Effector memory CD8-positive, alpha-beta T cell (primary cell): ENCODE measurements around the gene NUCKS1.

Experiments used
- ATAC-seq: fragments of 150-1000 bp; cut with Tn5 transposase; replicated peaks from 2 replicates; pipeline ENCODE4 v1.10.0; 2021; ENCODE audit warnings: mild to moderate bottlenecking, moderate library complexity
- DNase-seq, 3 experiments: peaks; one replicate each; pipeline ENCODE4 v3.0.0; 2021
- H3K27ac Mint-ChIP-seq, 2 donors: one replicate each; pipeline ENCODE4 v1.8.0; 2022; ENCODE audit warnings: mild to moderate bottlenecking in 2 of 2, mixed read lengths in 2 of 2, moderate library complexity in 2 of 2
- H3K27me3 Mint-ChIP-seq, 2 donors: one replicate each; pipeline ENCODE4 v1.8.0; 2022; ENCODE audit warnings: mixed read lengths in 2 of 2
- H3K36me3 Mint-ChIP-seq: one replicate; pipeline ENCODE4 v1.8.0; 2022; ENCODE audit warnings: mild to moderate bottlenecking, moderate library complexity, mixed read lengths; ENCODE audit not compliant: insufficient read depth
- H3K4me1 Mint-ChIP-seq, 2 donors: one replicate each; pipeline ENCODE4 v1.8.0; 2022; ENCODE audit warnings: low read depth in 2 of 2, mixed read lengths in 2 of 2
- H3K4me3 Mint-ChIP-seq, 2 donors: one replicate each; pipeline ENCODE4 v1.8.0; 2022; ENCODE audit warnings: mild to moderate bottlenecking in 2 of 2, mixed read lengths in 2 of 2, moderate library complexity in 2 of 2
- H3K9me3 Mint-ChIP-seq, 2 donors: one replicate each; pipeline ENCODE4 v1.8.0; 2022; ENCODE audit warnings: mixed read lengths in 2 of 2

The NUCKS1 gene

GRCh38 chr1:205763980-205764379, 14.0 kb upstream of the NUCKS1 start:
- no peaks in the 10 kb centered on the region for H3K9me3 Mint-ChIP-seq
- no peak overlapping the region for H3K4me3 Mint-ChIP-seq
- no peak overlapping the region for H3K27ac Mint-ChIP-seq
- DNase-seq (no peak), ATAC-seq (no peak)
- no peaks in the 10 kb centered on the region for H3K27me3 Mint-ChIP-seq
- peaks cover 19% of the 10 kb centered on the region for H3K36me3 Mint-ChIP-seq
- H3K4me1 Mint-ChIP-seq = peaks cover 4 to 9% of the 10 kb centered on the region in 2 donors

DNA sequence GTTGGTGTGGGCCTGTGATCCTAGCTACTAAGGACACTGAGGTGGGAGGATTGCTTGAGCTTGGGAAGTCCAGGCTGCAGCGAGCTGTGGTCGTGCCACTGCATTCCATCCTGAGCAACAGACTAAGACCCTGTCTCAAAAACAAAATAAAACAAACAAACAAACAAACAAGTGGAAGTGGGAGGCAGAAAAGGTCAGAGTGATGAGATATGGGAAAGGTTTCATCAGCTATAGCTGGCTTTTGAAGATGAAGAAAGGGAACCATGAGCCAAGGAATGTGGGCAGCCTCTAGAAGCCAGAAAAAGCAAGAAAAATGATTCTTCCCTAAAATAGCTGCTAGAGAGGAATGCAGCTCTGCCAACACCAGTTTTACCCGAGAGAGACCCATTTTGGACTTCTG, 10.6 kb upstream of the NUCKS1 start:
- ATAC-seq = no peak

DNA sequence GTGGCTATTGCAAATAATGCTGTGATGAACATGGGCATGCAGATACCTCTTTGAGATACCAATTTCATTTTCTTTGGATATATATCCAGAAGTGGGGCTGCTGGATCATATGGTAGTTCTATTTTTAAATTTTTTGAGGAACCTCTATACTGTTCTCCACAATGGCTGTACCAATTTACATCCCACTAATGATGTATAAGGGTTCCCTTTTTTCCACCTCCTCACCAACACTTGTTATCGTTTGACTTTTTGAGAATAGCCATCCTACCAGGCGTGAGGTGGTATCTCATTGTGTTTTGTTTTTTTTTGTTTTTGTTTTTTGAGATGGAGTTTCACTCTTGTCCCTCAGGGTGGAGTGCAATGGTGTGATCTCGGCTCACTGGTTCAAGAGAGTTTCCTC, 6.6 kb upstream of the NUCKS1 start:
- ATAC-seq = no peak
- DNase-seq = no peak
- H3K4me3 Mint-ChIP-seq = no peak overlapping the region
- no peaks in the 10 kb centered on the region for H3K9me3 Mint-ChIP-seq
- no peak overlapping the region for H3K27ac Mint-ChIP-seq
- no peaks in the 10 kb centered on the region for H3K27me3 Mint-ChIP-seq
- peaks cover 4% of the 10 kb centered on the region for H3K36me3 Mint-ChIP-seq
- H3K4me1 Mint-ChIP-seq = peaks cover 0 to 4% of the 10 kb centered on the region in 2 donors

More for the DNA sequence above, 10.6 kb upstream of the NUCKS1 start:
- Mint-ChIP-seq H3K27me3 (no peaks in the 10 kb centered on the region), H3K36me3 (peaks cover 4% of the 10 kb centered on the region), H3K4me3 (no peak overlapping the region), H3K9me3 (no peaks in the 10 kb centered on the region), H3K27ac (peak overlapping the region in 1 of 2 donors; percentile 62), H3K4me1 (no peaks in the 10 kb centered on the region)
- no peak for DNase-seq

DNA sequence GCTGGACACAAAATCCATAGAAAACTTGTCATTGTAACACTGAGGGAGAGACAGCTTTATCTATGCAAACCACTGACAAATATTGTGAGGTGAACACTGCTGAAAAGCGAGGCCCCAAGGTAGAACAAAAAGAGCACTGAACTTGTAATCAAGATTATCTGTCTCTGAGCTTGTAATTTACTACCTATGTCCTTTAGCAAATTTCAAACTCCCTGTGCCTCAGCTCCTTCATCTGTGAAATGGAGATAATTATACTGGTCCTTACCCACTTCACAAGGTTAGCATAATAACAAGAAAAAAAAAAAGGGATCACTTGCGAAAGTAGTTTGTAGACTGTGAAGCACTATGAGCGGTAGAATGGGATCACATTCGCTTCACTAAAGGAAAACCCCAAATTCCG, 4.9 kb upstream of the NUCKS1 start:
- ATAC-seq = no peak
- Mint-ChIP-seq H3K36me3 (peaks cover 8% of the 10 kb centered on the region), H3K9me3 (no peaks in the 10 kb centered on the region), H3K4me3 (no peak overlapping the region), H3K4me1 (peaks cover 0 to 13% of the 10 kb centered on the region in 2 donors), H3K27ac (no peak overlapping the region), H3K27me3 (no peaks in the 10 kb centered on the region)
- DNase-seq = no peak

DNA sequence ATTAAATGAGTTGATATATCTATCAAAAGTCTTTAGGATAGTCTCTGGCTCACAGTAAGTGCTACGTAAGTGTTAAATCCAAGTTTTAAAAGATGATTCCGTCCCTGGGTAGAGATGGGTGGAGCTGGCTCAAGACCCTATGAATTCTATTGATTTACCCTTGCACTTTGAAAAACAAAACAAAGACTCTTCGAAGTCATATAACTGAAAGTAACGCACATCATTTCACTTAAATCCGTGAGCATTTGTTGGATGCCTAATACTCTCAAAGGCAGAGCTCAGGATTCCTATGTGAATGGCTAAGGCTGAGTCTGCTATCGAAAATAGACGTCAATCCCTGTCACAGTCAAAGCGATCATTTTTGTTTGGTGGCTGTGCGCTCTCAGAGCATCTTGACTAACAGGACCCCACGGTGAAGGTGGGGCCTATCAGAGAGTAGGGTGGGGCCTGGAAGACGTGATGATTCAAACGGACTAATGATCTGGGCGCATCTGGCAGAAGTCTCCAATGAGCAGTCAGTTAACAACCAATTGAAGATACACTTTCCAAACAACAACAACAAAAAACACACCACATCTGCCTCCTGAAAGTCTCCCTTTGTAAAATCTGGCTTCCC, 1.2 kb upstream of the NUCKS1 start:
- H3K36me3 Mint-ChIP-seq = peaks cover 20% of the 10 kb centered on the region
- DNase-seq (no peak), ATAC-seq (no peak)
- peak overlapping the region; percentile 91 to 94 for H3K4me3 Mint-ChIP-seq
- H3K27ac Mint-ChIP-seq = peak overlapping the region; percentile 97 to 98
- H3K27me3 Mint-ChIP-seq = no peaks in the 10 kb centered on the region
- H3K4me1 Mint-ChIP-seq = peaks cover 19 to 33% of the 10 kb centered on the region in 2 donors
- H3K9me3 Mint-ChIP-seq = no peaks in the 10 kb centered on the region

- peaks cover 19 to 40% of the 10 kb centered on the region in 2 donors for H3K4me1 Mint-ChIP-seq
- peak overlapping the region; percentile 91 to 94 for H3K4me3 Mint-ChIP-seq
- DNase-seq = peak; percentile 96 to 97 (median 97)
- H3K27me3 Mint-ChIP-seq = no peaks in the 10 kb centered on the region
- peak overlapping the region; percentile 97 to 98 for H3K27ac Mint-ChIP-seq
- no peaks in the 10 kb centered on the region for H3K9me3 Mint-ChIP-seq
- peak; percentile 77 for ATAC-seq
- peaks cover 20% of the 10 kb centered on the region for H3K36me3 Mint-ChIP-seq
These were observed 496 bp downstream of the NUCKS1 start for GRCh38 chr1:205749234-205750137.

DNA sequence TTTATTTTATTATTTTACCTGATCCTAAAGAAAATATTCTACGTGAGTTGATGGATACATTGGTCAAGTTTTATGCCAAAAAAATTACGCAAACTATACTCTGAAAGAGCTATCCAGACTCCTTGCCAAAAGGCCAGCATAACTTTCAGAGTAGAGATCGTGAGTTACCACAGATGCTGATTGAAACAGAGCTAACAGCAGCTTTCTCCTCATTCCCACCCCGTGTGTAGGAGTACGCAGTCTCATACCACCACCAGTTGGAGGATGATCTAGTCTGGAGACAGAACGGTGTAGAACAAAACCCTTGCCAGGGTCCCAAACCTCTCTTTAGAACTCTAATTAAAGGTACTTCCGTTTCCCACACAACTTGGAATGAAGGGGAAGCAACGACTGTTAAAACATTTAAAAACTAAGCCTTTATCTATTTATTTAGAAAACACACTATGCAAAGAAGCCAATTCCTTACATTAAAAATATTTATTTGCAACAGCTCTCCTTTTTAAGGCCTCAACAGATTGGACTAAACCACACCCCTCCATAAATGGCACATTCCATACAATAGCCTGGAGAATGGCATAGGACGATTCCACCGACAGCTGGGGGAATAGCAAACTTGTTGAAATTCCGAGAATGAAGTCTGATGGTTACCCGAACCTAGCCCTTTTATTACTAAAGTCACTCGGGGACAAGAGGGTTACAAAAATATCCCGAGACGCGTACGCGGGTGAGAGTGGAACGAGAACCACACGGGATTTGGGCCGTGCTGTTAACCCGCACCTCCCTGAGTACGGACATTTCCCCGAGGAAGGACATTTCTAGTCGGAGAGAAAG, 1.4 kb downstream of the NUCKS1 start:
- Mint-ChIP-seq H3K4me1 (peaks cover 23 to 45% of the 10 kb centered on the region in 2 donors), H3K27me3 (no peaks in the 10 kb centered on the region), H3K36me3 (peaks cover 20% of the 10 kb centered on the region), H3K9me3 (no peaks in the 10 kb centered on the region), H3K4me3 (peak overlapping the region; percentile 91 to 94), H3K27ac (peak overlapping the region; percentile 91 to 98)
- ATAC-seq = peak; percentile 30
- peak in 1 of 3 experiments; percentile 11 for DNase-seq

GRCh38 chr1:205746757-205747412, 3.1 kb downstream of the NUCKS1 start:
- no peaks in the 10 kb centered on the region for H3K9me3 Mint-ChIP-seq
- DNase-seq (no peak), ATAC-seq (no peak)
- peaks cover 25 to 48% of the 10 kb centered on the region in 2 donors for H3K4me1 Mint-ChIP-seq
- H3K27ac Mint-ChIP-seq = peak overlapping the region in 1 of 2 donors; percentile 74
- H3K27me3 Mint-ChIP-seq = no peaks in the 10 kb centered on the region
- peaks cover 20% of the 10 kb centered on the region for H3K36me3 Mint-ChIP-seq
- peak overlapping the region; percentile 7 to 94 for H3K4me3 Mint-ChIP-seq

DNA sequence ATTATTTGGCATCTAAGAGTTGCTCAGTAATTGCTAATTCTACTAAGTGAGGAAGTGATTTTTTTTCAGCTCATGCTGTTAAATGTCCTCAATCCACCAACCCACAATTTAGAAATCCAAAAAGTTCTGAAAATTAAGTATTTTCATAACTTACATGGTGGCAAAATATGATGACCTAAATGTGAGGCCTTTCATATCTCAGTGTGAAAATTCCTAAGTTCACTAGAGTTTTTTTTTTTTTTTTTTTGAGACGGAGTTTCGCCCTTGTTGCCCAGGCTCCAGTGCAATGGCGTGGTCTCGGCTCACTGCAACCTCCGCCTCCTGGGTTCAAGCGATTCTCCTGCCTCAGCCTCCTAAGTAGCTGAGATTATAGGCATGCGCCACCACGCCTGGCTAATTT, 5.6 kb downstream of the NUCKS1 start:
- no peak for ATAC-seq
- Mint-ChIP-seq H3K4me1 (peaks cover 31 to 49% of the 10 kb centered on the region in 2 donors), H3K9me3 (no peaks in the 10 kb centered on the region), H3K36me3 (peaks cover 18% of the 10 kb centered on the region), H3K4me3 (no peak overlapping the region), H3K27ac (peak overlapping the region in 1 of 2 donors; percentile 66), H3K27me3 (no peaks in the 10 kb centered on the region)
- DNase-seq = no peak

DNA sequence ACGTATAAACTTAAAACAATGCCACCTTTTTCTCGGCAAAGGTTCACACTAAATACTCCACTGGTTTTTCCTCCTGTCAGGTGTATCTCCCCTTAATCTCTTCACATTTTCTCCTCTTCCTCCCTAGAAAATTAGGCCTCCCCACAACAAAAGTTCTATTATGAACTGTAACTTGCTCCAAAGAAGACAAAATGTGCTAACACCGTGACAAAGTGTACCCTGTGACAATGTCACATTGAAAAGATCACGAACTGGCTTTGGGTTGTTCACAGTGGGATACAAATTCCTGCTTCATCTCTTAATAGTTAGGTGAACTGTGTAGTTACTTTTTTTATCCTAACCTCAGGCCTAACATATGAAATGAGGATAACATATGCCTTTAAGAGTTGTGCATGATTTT, 6.0 kb downstream of the NUCKS1 start:
- no peak for DNase-seq
- H3K4me1 Mint-ChIP-seq = peaks cover 34 to 53% of the 10 kb centered on the region in 2 donors
- H3K27ac Mint-ChIP-seq = peak overlapping the region in 1 of 2 donors; percentile 66
- H3K4me3 Mint-ChIP-seq = no peak overlapping the region
- H3K9me3 Mint-ChIP-seq = no peaks in the 10 kb centered on the region
- H3K36me3 Mint-ChIP-seq = peaks cover 18% of the 10 kb centered on the region
- H3K27me3 Mint-ChIP-seq = no peaks in the 10 kb centered on the region
- ATAC-seq = no peak

DNA sequence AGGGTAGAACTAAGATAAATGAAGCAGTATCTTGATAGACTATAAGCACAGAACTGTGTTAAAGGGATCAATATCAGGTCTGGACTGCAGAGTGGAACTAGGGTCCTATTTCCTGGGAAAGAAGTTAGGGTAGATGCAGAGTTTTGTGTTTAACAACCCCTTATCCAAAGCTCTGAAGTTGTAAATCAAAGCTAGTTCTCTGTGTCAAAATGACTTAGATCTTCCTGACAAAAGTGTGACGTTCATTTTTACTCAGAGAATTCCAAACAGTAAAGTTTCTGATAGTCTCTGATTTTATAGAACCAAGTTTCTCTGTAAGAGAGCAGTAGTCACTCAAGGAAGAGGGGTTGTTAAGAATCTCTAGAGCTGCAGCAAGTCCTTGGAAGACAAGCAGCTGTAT, 8.3 kb downstream of the NUCKS1 start:
- Mint-ChIP-seq H3K4me3 (no peak overlapping the region), H3K27ac (peak overlapping the region in 1 of 2 donors; percentile 10), H3K36me3 (peaks cover 15% of the 10 kb centered on the region), H3K4me1 (peaks cover 24 to 48% of the 10 kb centered on the region in 2 donors), H3K9me3 (no peaks in the 10 kb centered on the region), H3K27me3 (no peaks in the 10 kb centered on the region)
- ATAC-seq (no peak), DNase-seq (no peak)

DNA sequence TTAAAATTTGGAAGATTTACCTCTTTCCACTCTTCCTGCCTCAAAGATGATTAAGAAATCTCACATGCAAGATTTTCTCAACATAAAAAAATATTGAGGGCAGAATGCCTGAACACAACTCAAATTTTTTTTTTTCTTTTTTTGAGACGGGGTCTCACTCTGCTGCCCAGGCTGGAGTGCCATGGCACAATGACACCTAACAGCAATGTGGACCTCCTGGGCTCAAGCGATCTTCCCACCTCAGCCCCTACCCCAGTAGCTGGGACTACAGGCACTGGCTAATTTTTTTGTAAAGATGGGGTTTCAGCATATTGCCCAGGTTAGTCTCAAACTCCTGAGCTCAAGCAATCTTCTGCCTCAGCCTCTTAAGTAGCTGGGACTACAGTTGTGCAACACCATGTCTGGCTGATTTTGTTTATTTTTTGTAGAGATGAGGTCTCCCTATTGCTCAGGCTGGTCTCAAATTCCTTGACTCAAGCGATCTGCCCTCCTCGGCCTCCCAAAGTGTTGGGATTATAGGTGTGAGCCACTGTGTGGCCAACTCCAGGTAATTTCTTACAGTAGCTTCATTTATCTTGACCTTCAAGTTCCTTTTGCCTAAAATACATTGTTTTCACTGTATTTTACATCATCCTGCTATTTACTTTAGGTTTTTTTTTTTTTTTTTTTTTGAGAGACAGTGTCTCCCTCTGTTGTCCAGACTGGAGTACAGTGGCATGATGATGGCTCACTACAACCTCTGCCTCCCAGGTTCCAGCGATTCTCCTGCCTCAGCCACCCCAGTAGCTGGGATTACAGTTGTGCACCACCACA, 10.4 kb downstream of the NUCKS1 start:
- Mint-ChIP-seq H3K4me1 (peaks cover 24 to 36% of the 10 kb centered on the region in 2 donors), H3K36me3 (peaks cover 21% of the 10 kb centered on the region), H3K27me3 (no peaks in the 10 kb centered on the region), H3K4me3 (no peak overlapping the region), H3K27ac (peak overlapping the region; percentile 44 to 46), H3K9me3 (no peaks in the 10 kb centered on the region)
- DNase-seq (no peak), ATAC-seq (no peak)
